ENCODE measurements around the gene OR52E6.

DNA sequence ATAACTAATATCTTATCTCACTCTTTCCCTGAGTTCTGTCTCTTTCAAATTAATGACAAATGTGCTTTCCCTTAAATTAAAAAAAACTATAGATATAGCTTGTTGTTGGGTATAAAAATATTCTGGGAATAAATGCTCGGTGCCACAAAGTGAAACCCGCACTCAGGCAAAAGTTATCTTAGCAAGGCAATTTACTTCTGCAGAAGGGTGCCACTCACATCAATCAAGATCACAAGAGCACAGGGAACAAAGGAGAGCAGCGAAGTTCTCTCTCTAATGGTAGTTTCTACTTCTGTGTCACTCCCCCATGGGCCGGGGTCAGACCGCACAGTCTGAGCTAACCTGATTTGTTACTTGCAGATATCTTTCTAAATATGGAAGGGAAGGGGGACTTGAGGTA lies 37.7 kb downstream of the OR52E6 start:
- no peak for TF ChIP-seq POLR2A (IDR thresholded peaks at IDR 0.05)
- TF ChIP-seq, protein P1, sequence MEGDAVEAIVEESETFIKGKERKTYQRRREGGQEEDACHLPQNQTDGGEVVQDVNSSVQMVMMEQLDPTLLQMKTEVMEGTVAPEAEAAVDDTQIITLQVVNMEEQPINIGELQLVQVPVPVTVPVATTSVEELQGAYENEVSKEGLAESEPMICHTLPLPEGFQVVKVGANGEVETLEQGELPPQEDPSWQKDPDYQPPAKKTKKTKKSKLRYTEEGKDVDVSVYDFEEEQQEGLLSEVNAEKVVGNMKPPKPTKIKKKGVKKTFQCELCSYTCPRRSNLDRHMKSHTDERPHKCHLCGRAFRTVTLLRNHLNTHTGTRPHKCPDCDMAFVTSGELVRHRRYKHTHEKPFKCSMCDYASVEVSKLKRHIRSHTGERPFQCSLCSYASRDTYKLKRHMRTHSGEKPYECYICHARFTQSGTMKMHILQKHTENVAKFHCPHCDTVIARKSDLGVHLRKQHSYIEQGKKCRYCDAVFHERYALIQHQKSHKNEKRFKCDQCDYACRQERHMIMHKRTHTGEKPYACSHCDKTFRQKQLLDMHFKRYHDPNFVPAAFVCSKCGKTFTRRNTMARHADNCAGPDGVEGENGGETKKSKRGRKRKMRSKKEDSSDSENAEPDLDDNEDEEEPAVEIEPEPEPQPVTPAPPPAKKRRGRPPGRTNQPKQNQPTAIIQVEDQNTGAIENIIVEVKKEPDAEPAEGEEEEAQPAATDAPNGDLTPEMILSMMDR (IDR thresholded peaks at IDR 0.05) = no peak
